HCT116 (cell line): ENCODE measurements around the gene ABCF3. TPM values are rescaled to one million over a fixed set of nuclear protein-coding genes. Genes with fewer than 3 reads are reported as not detected.

Experiments used
- ATAC-seq: fragments of 200-7000 bp; cut with Tn5 transposase; 2 replicates; pipeline ENCODE4 v1.9.1; 2020; ENCODE audit warnings: mild to moderate bottlenecking, moderate library complexity
- BruUV-seq: library from RNA; stranded (reverse); fragments of 400-500 nt; replicated peaks from 2 replicates; lab custom pipeline; 2021; lab: Mats Ljungman, UMichigan
- CTCF ChIA-PET: fragments of 300-600 bp; sonication (Branson Sonifier 250); formaldehyde crosslinking; loops from one replicate; lab custom pipeline; 2021; ENCODE audit warnings: antibody characterized with exemption; lab: Charles Lee
- POLR2A ChIA-PET: fragments of 300-600, 350-600 bp; sonication (Branson Sonifier 250); formaldehyde crosslinking; loops from one replicate; lab custom pipeline; 2021; ENCODE audit warnings: antibody characterized with exemption; lab: Charles Lee
- RAD21 ChIA-PET, 2 experiments: fragments of 300-600 bp; sonication (Branson Sonifier 250); formaldehyde crosslinking; loops; one replicate each; lab custom pipeline; 2023; ENCODE audit warnings: low total read pairs in 2 of 2; ENCODE audit not compliant: uncharacterized antibody in 2 of 2, unreplicated experiment in 2 of 2, low non-redundant PET in 1 of 2; lab: Charles Lee
- DNase-seq: peaks from one replicate; pipeline ENCODE4 v3.0.0-alpha.2; 2010; ENCODE audit warnings: low read depth, low spot score
- H2AFZ ChIP-seq: fragments of 200-600 bp; shearing (Covaris generic), sonication (generic); 2 replicates; pipeline ENCODE4 v1.6.1; 2017; ENCODE audit warnings: low read depth, mixed run types, mixed read lengths, antibody characterized with exemption, low read length; ENCODE audit not compliant: poor library complexity, severe bottlenecking
- H3K27ac ChIP-seq: 2 replicates; pipeline ENCODE4 v1.5.1; 2012; ENCODE audit warnings: low read depth, low read length
- H3K27me3 ChIP-seq: fragments of 200-600 bp; sonication (generic); 2 replicates; pipeline ENCODE4 v1.6.1; 2016; ENCODE audit warnings: mixed run types, low read length, mixed read lengths; ENCODE audit not compliant: insufficient read depth
- H3K36me3 ChIP-seq, 2 experiments: fragments of 200-500 bp in 1 of 2; fragments of 200-600 bp in 1 of 2; sonication (Bioruptor generic) in 1 of 2; sonication (generic) in 1 of 2; 2 replicates each; pipeline versions ENCODE4 v1.5.1 to v1.6.1; 2014 to 2016; ENCODE audit warnings: low read length in 2 of 2, inconsistent platforms in 1 of 2, mixed read lengths in 1 of 2, mixed run types in 1 of 2; ENCODE audit not compliant: insufficient read depth in 2 of 2, control insufficient read depth in 1 of 2
- H3K4me1 ChIP-seq, 2 experiments: fragments of 200-600 bp in 1 of 2; sonication (generic) in 1 of 2; 2 replicates each; pipeline versions ENCODE4 v1.5.1 to v1.6.1; 2012 to 2017; ENCODE audit warnings: low read length in 2 of 2, inconsistent platforms in 1 of 2, mild to moderate bottlenecking in 1 of 2, mixed read lengths in 1 of 2, mixed run types in 1 of 2, moderate library complexity in 1 of 2; ENCODE audit not compliant: insufficient read depth in 2 of 2, control insufficient read depth in 1 of 2
- H3K4me2 ChIP-seq: fragments of 200-600 bp; sonication (generic); 2 replicates; pipeline ENCODE4 v1.6.1; 2017; ENCODE audit warnings: mixed run types, low read length, mixed read lengths
- H3K4me3 ChIP-seq, 2 experiments: fragments of 200-600 bp in 1 of 2; sonication (generic) in 1 of 2; replicated peaks in 1 of 2; 2 replicates each; pipeline ENCODE4 v1.5.1; 2011 to 2016; ENCODE audit warnings: low read length in 2 of 2, control low read depth in 1 of 2, low read depth in 1 of 2, mild to moderate bottlenecking in 1 of 2, mixed read lengths in 1 of 2, mixed run types in 1 of 2
- H3K79me2 ChIP-seq: fragments of 200-600 bp; sonication (generic); 2 replicates; pipeline ENCODE4 v1.6.1; 2017; ENCODE audit warnings: mild to moderate bottlenecking, mixed run types, low read length, moderate library complexity, mixed read lengths; ENCODE audit not compliant: insufficient read depth
- H3K9ac ChIP-seq: fragments of 200-600 bp; sonication (generic); 2 replicates; pipeline ENCODE4 v1.6.1; 2016; ENCODE audit warnings: low read length, mixed read lengths
- H3K9me2 ChIP-seq: fragments of 200-600 bp; sonication (generic), shearing (Covaris generic); 2 replicates; pipeline ENCODE4 v1.6.1; 2017; ENCODE audit warnings: mixed run types, mild to moderate bottlenecking, moderate library complexity; ENCODE audit not compliant: insufficient read depth
- H3K9me3 ChIP-seq, 2 experiments: fragments of 200-500 bp in 1 of 2; fragments of 200-600 bp in 1 of 2; sonication (Bioruptor generic) in 1 of 2; sonication (generic) in 1 of 2; 2 replicates each; pipeline ENCODE4 v1.6.1; 2014 to 2017; ENCODE audit warnings: low read length in 2 of 2, mixed read lengths in 2 of 2, inconsistent platforms in 1 of 2, low read depth in 1 of 2, mild to moderate bottlenecking in 1 of 2, mixed run types in 1 of 2, moderate library complexity in 1 of 2; ENCODE audit not compliant: control insufficient read depth in 1 of 2, insufficient read depth in 1 of 2
- H4K20me1 ChIP-seq: fragments of 200-600 bp; sonication (generic), shearing (Covaris generic); 2 replicates; pipeline ENCODE4 v1.6.1; 2017; ENCODE audit warnings: mixed run types, mild to moderate bottlenecking, moderate library complexity; ENCODE audit not compliant: insufficient read depth
- CEBPB ChIP-seq: IDR thresholded peaks from 2 replicates; pipeline ENCODE4 v1.6.1; 2012; ENCODE audit warnings: low read depth
- CTCF ChIP-seq, 3 experiments: fragments of 200-600 bp in 1 of 3; sonication (generic) in 1 of 3; IDR thresholded peaks in 2 of 3; conservative IDR thresholded peaks in 1 of 3; 2 replicates each; pipeline ENCODE4 v1.5.1; 2012 to 2017; ENCODE audit warnings: low read depth in 2 of 3, low read length in 2 of 3, antibody characterized with exemption in 1 of 3, borderline replicate concordance in 1 of 3, control low read depth in 1 of 3, mild to moderate bottlenecking in 1 of 3, mixed read lengths in 1 of 3, mixed run types in 1 of 3, moderate library complexity in 1 of 3; ENCODE audit not compliant: insufficient read depth in 1 of 3
- ELF1 ChIP-seq: IDR thresholded peaks from 2 replicates; pipeline ENCODE4 v1.6.1; 2012; ENCODE audit warnings: low read depth, borderline replicate concordance
- EZH2 ChIP-seq: fragments of 200-600 bp; sonication (generic); IDR thresholded peaks from 2 replicates; pipeline ENCODE4 v1.6.1; 2017; ENCODE audit warnings: antibody characterized with exemption, mixed run types
- EZH2phosphoT487 ChIP-seq: fragments of 200-600 bp; IDR thresholded peaks from 2 replicates; pipeline ENCODE4 v1.6.1; 2018; ENCODE audit warnings: antibody characterized with exemption, borderline replicate concordance
- FOSL1 ChIP-seq: IDR thresholded peaks from 2 replicates; pipeline ENCODE4 v1.6.1; 2012; ENCODE audit warnings: low read depth
- MAX ChIP-seq: IDR thresholded peaks from 2 replicates; pipeline ENCODE4 v1.6.1; 2012
- POLR2AphosphoS5 ChIP-seq: IDR thresholded peaks from 2 replicates; pipeline ENCODE4 v1.6.1; 2011; ENCODE audit warnings: mild to moderate bottlenecking, low read depth, low read length, moderate library complexity
- REST ChIP-seq: IDR thresholded peaks from 2 replicates; pipeline ENCODE4 v1.6.1; 2012; ENCODE audit warnings: low read depth
- SIN3A ChIP-seq: IDR thresholded peaks from 2 replicates; pipeline ENCODE4 v1.6.1; 2012; ENCODE audit warnings: low read depth
- SRF ChIP-seq: IDR thresholded peaks from 2 replicates; pipeline ENCODE4 v1.6.1; 2012; ENCODE audit warnings: low read depth
- YY1 ChIP-seq: IDR thresholded peaks from 2 replicates; pipeline ENCODE4 v1.6.1; 2011; ENCODE audit warnings: low read length, low read depth, moderate library complexity, mild to moderate bottlenecking; ENCODE audit not compliant: insufficient replicate concordance; ENCODE audit errors: extremely low read depth
- ZFX ChIP-seq: fragments of 450-650 bp; IDR thresholded peaks from 2 replicates; pipeline ENCODE4 v1.6.1; 2017
- intact Hi-C: fragments of 100-400 bp; cut with micrococcal nuclease; formaldehyde crosslinking; loops from 2 replicates; pipeline ENCODE4 v1.10.0; 2022
- total RNA-seq: library from RNA; stranded (reverse); gene quantifications from one replicate; pipeline ENCODE4 v1.2.1, GENCODE V29; 2021; ENCODE audit not compliant: unreplicated experiment

ABCF3 gene
- total RNA-seq, 1 experiment from 2014 or later = 74.6 TPM

GRCh38 chr3:184149123-184149522, 36.9 kb upstream of the ABCF3 start:
- RAD21 ChIA-PET = interaction anchor here in 1 of 2 experiments (0.8 kb wide), 1 partner anchor 388 kb away, joined by 4 read pairs; no protein-coding TSS in a partner anchor
- no peak for TF ChIP-seq CEBPB
- TF ChIP-seq SIN3A = no peak
- TF ChIP-seq EZH2 = no peak
- no peak for TF ChIP-seq YY1
- TF ChIP-seq ELF1 = no peak
- TF ChIP-seq FOSL1 = no peak
- TF ChIP-seq SRF = no peak
- TF ChIP-seq EZH2phosphoT487 = no peak
- TF ChIP-seq REST = no peak
- TF ChIP-seq POLR2AphosphoS5 = no peak
- TF ChIP-seq MAX = no peak
- TF ChIP-seq CTCF (IDR thresholded peaks at IDR 0.05 in 2 of 3, conservative IDR thresholded peaks at IDR 0.05 in 1 of 3; ENCODE audit: borderline replicate concordance in 1 of 3, insufficient read depth in 1 of 3, low read depth in 2 of 3, low read length in 2 of 3) = no peak
- TF ChIP-seq ZFX = no peak
- TF ChIP-seq, all 23 proteins: peak for 0
- Histone ChIP-seq H2AFZ (no peak overlapping the region), H3K4me2 (no peak overlapping the region), H3K9me3 (no peaks in the 10 kb centered on the region), H3K27me3 (no peaks in the 10 kb centered on the region), H3K9ac (no peak overlapping the region), H3K9me2 (no peaks in the 10 kb centered on the region), H3K79me2 (no peaks in the 10 kb centered on the region), H3K4me3 (no peak overlapping the region), H3K36me3 (peaks cover 4 to 10% of the 10 kb centered on the region in 2 experiments; a peak in 2 of 4 replicates), H3K4me1 (peaks cover 0 to 19% of the 10 kb centered on the region in 2 experiments; a peak in 2 of 4 replicates), H3K27ac (no peak overlapping the region), H4K20me1 (no peaks in the 10 kb centered on the region)
- no TSS peak for BruUV-seq
- POLR2A ChIA-PET = interaction anchor here (1.0 kb wide), 1 partner anchor 14 kb away, joined by 3 read pairs; the partner anchor contains the start of gene EIF2B5
- DNase-seq = no peak
- ATAC-seq = no peak
- CTCF ChIA-PET = no interaction called here
- intact Hi-C loops = loop anchor here (1.0 kb wide), 1 partner anchor 140 kb away; no protein-coding TSS in a partner anchor
